ENCODE measurements around the gene HSP90AB1.

HSP90AB1 gene

GRCh38 chr6:44298864-44299263 is 52.0 kb downstream of the HSP90AB1 start:
- H3K36me3 ChIP-seq (ENCODE audit: control insufficient read depth in 2 of 2, insufficient read depth in 1 of 2, low read length in 2 of 2): peaks cover 19 to 42% of the 10 kb centered on the region in 2 experiments
- H3K27ac ChIP-seq (ENCODE audit: extremely low read depth, low read depth, low read length): no peak overlapping the region
- H3K9me3 ChIP-seq (ENCODE audit: control insufficient read depth, insufficient read depth, low read depth, low read length): no peaks in the 10 kb centered on the region
- TF ChIP-seq ZBTB17 (tag by site-specific recombination; IDR thresholded peaks at IDR 0.05) (no peak), ZNF398 (tag by site-specific recombination; IDR thresholded peaks at IDR 0.05) (peak; percentile 48), PRDM10 (tag by site-specific recombination; IDR thresholded peaks at IDR 0.05) (no peak), ZNF335 (tag by site-specific recombination; conservative IDR thresholded peaks at IDR 0.05) (no peak), ZNF132 (tag by site-specific recombination; IDR thresholded peaks at IDR 0.05; ENCODE audit: borderline replicate concordance) (no peak), ZFP37 (tag by site-specific recombination; IDR thresholded peaks at IDR 0.05) (no peak), ZNF19 (tag by site-specific recombination; IDR thresholded peaks at IDR 0.05; ENCODE audit: low read depth) (no peak), ZNF544 (tag by site-specific recombination; IDR thresholded peaks at IDR 0.05) (no peak), ZNF146 (tag by site-specific recombination; IDR thresholded peaks at IDR 0.05) (0 out of 2 replicates have a peak, but pooled peaks have one; percentile 2), HOXA7 (CRISPR knock-in tag; IDR thresholded peaks at IDR 0.05; ENCODE audit: borderline replicate concordance) (no peak)
- CTCF ChIA-PET: interaction anchor here (0.7 to 5.5 kb wide), 7 partner anchors 11 to 61 kb away, joined by 3 to 60 read pairs (median 6); partner anchors contain the start of gene AARS2
- H3K4me3 ChIP-seq (ENCODE audit: low read depth, low read length): no peak overlapping the region
- no peaks in the 10 kb centered on the region; the same call in 1 of the 2 replicates for H3K4me1 ChIP-seq (ENCODE audit: control insufficient read depth, insufficient read depth, low read length)
- POLR2A ChIA-PET: interaction anchor here (0.6 to 2.6 kb wide), 5 partner anchors 9 to 89 kb away, joined by 3 to 13 read pairs (median 7); partner anchors contain the start of genes AARS2, CDC5L and HSP90AB1

- CTCF ChIA-PET: interaction anchor here (0.7 to 7.1 kb wide), 3 partner anchors 13 to 611 kb away, joined by 5 to 117 read pairs (median 25); partner anchors contain the start of genes AARS2 and TMEM151B
- POLR2A ChIA-PET: interaction anchor here (2.6 kb wide), 1 partner anchor 12 kb away, joined by 13 read pairs; the partner anchor contains the start of gene AARS2
- no peaks in the 10 kb centered on the region for H3K9me3 ChIP-seq (ENCODE audit: control insufficient read depth, insufficient read depth, low read depth, low read length)
- TF ChIP-seq ZNF518A (tag by site-specific recombination; conservative IDR thresholded peaks at IDR 0.05; ENCODE audit: low read depth) (no peak), GLIS2 (tag by site-specific recombination; IDR thresholded peaks at IDR 0.05) (0 out of 2 replicates have a peak, but pooled peaks have one; percentile 10)
- peaks cover 19 to 57% of the 10 kb centered on the region in 2 experiments for H3K36me3 ChIP-seq (ENCODE audit: control insufficient read depth in 2 of 2, insufficient read depth in 1 of 2, low read length in 2 of 2)
- H3K4me3 ChIP-seq (ENCODE audit: low read depth, low read length): no peak overlapping the region
- H3K4me1 ChIP-seq (ENCODE audit: control insufficient read depth, insufficient read depth, low read length): no peaks in the 10 kb centered on the region; the same call in 1 of the 2 replicates
- H3K27ac ChIP-seq (ENCODE audit: extremely low read depth, low read depth, low read length): no peak overlapping the region
Measured at GRCh38 chr6:44300292-44300823, 53.5 kb downstream of the HSP90AB1 start.
